HepG2 (cell line): ENCODE data around the gene SECTM1. TPM values are rescaled to one million over a fixed set of nuclear protein-coding genes. Genes with fewer than 3 reads are reported as not detected.

ENCODE experiments used
- AKAP8 ChIP-seq: sonication (generic); formaldehyde crosslinking; IDR thresholded peaks from 2 replicates; pipeline ENCODE4 v1.5.1; 2020; ENCODE audit warnings: mild to moderate bottlenecking, missing genetic modification reagents
- CEBPZ ChIP-seq: IDR thresholded peaks from 2 replicates; pipeline ENCODE4 v1.6.1; 2012; ENCODE audit warnings: low read length, improper control_type of control experiment
- EEA1 ChIP-seq: sonication (generic); formaldehyde crosslinking; IDR thresholded peaks from 2 replicates; pipeline ENCODE4 v1.5.1; 2020; ENCODE audit warnings: mild to moderate bottlenecking, missing genetic modification reagents, borderline replicate concordance
- HMGA1 ChIP-seq: sonication (generic); formaldehyde crosslinking; conservative IDR thresholded peaks from 2 replicates; pipeline ENCODE4 v1.4.0; 2020; ENCODE audit warnings: missing genetic modification reagents
- HOXD1 ChIP-seq: sonication (generic); formaldehyde crosslinking; IDR thresholded peaks from 2 replicates; pipeline ENCODE4 v1.5.0; 2020; ENCODE audit warnings: missing genetic modification reagents
- IKZF5 ChIP-seq: IDR thresholded peaks from 2 replicates; pipeline ENCODE4 v1.6.1; 2018; ENCODE audit warnings: missing genetic modification reagents, mild to moderate bottlenecking, missing compliant biosample characterization
- MAFK ChIP-seq, 2 experiments: IDR thresholded peaks in 1 of 2; conservative IDR thresholded peaks in 1 of 2; 2 replicates each; pipeline ENCODE4 v1.6.1; 2011; ENCODE audit warnings: improper control_type of control experiment in 2 of 2, low read length in 2 of 2
- MEIS1 ChIP-seq: sonication (generic); formaldehyde crosslinking; IDR thresholded peaks from 2 replicates; pipeline ENCODE4 v1.9.0; 2021; ENCODE audit warnings: mild to moderate bottlenecking, missing genetic modification reagents, moderate library complexity, borderline replicate concordance
- NFKBIZ ChIP-seq: IDR thresholded peaks from 2 replicates; pipeline ENCODE4 v1.6.1; 2018; ENCODE audit warnings: missing genetic modification reagents, missing compliant biosample characterization
- PREB ChIP-seq: sonication (generic); formaldehyde crosslinking; IDR thresholded peaks from 2 replicates; pipeline ENCODE4 v1.4.0; 2020; ENCODE audit warnings: missing genetic modification reagents
- SRY ChIP-seq: sonication (generic); formaldehyde crosslinking; IDR thresholded peaks from 2 replicates; pipeline ENCODE4 v1.8.0; 2022; ENCODE audit warnings: mild to moderate bottlenecking, missing genetic modification reagents
- ZNF230 ChIP-seq: sonication (generic); formaldehyde crosslinking; IDR thresholded peaks from 2 replicates; pipeline ENCODE4 v1.4.0; 2020; ENCODE audit warnings: mild to moderate bottlenecking, missing genetic modification reagents
- ZNF335 ChIP-seq: sonication (generic); formaldehyde crosslinking; IDR thresholded peaks from 2 replicates; pipeline ENCODE4 v1.4.0; 2020; ENCODE audit warnings: missing genetic modification reagents
- ZNF382 ChIP-seq: sonication (generic); formaldehyde crosslinking; IDR thresholded peaks from 2 replicates; pipeline ENCODE4 v1.5.0; 2020; ENCODE audit warnings: missing genetic modification reagents, mild to moderate bottlenecking, borderline replicate concordance
- ZNF512B ChIP-seq: sonication (generic); formaldehyde crosslinking; IDR thresholded peaks from 2 replicates; pipeline ENCODE4 v1.5.1; 2020; ENCODE audit warnings: missing genetic modification reagents, mild to moderate bottlenecking, borderline replicate concordance
- ZNF589 ChIP-seq: sonication (generic); formaldehyde crosslinking; conservative IDR thresholded peaks from 2 replicates; pipeline ENCODE4 v1.8.0; 2022; ENCODE audit warnings: mild to moderate bottlenecking, moderate library complexity, missing genetic modification reagents
- polyA plus RNA-seq, 8 experiments: library from polyadenylated mRNA; depleted of rRNA in 3 of 8; stranded (reverse) in 7 of 8; unstranded in 1 of 8; fragments of >200 nt; fragmentation: Illumina TruSeq in 4 of 8; extraction: Trizol in 4 of 8; gene quantifications; 2 replicates each; pipeline versions ENCODE4 v1.2.1 to v1.2.3, GENCODE V29; 2011 to 2016; ENCODE audit warnings: low read depth in 4 of 8, missing spikeins in 1 of 8, mixed read lengths in 1 of 8; ENCODE audit not compliant: insufficient read depth in 1 of 8
- total RNA-seq, 5 experiments: library from RNA; depleted of rRNA; stranded (reverse); fragments of >200 nt; fragmentation: Illumina TruSeq; extraction: Trizol; gene quantifications; 2 replicates each; pipeline ENCODE4 v1.2.3, GENCODE V29; 2016; ENCODE audit warnings: low read depth in 1 of 5

SECTM1 gene
- total and polyA plus RNA-seq, 2 of the 13 experiments (the other 11 are each of a cell fraction or from before 2014, with no cell fraction given): 3.5 to 5.3 TPM

- no peak for TF ChIP-seq PREB
- no peak for TF ChIP-seq NFKBIZ (CRISPR knock-in tag)
- TF ChIP-seq ZNF230 (CRISPR knock-in tag): no peak
- no peak for TF ChIP-seq IKZF5 (CRISPR knock-in tag)
- no peak for TF ChIP-seq HOXD1 (CRISPR knock-in tag)
- no peak for TF ChIP-seq CEBPZ
- no peak for TF ChIP-seq ZNF512B (CRISPR knock-in tag)
- TF ChIP-seq MAFK (conservative IDR thresholded peaks at IDR 0.05 in 1 of 2, IDR thresholded peaks at IDR 0.05 in 1 of 2; ENCODE audit: low read length in 2 of 2): no peak
- TF ChIP-seq SRY (CRISPR knock-in tag): no peak
- 0 out of 2 replicates have a peak, but pooled peaks have one; percentile 29 for TF ChIP-seq ZNF335 (CRISPR knock-in tag)
- no peak for TF ChIP-seq EEA1 (CRISPR knock-in tag)
- TF ChIP-seq ZNF382 (CRISPR knock-in tag): no peak
- no peak for TF ChIP-seq ZNF589 (CRISPR knock-in tag)
- TF ChIP-seq MEIS1 (CRISPR knock-in tag): 0 out of 2 replicates have a peak, but pooled peaks have one; percentile 40
- TF ChIP-seq HMGA1 (CRISPR knock-in tag): no peak
- TF ChIP-seq AKAP8 (CRISPR knock-in tag): no peak
These were observed 9.0 kb upstream of the SECTM1 start (continued) for GRCh38 chr17:82342361-82343079.
